Tibial nerve (tissue), 4 donors: ENCODE data around the gene FOSL2.

Experiments
- EP300 ChIP-seq, 2 donors: sonication (generic); formaldehyde crosslinking; IDR thresholded peaks; one replicate each; pipeline ENCODE4 v1.6.1; 2017; ENCODE audit warnings: antibody characterized with exemption in 2 of 2, mild to moderate bottlenecking in 1 of 2
- POLR2A ChIP-seq, 2 donors: fragments of 450-650 bp; IDR thresholded peaks; one replicate each; pipeline ENCODE4 v1.6.1; 2017; ENCODE audit warnings: antibody characterized with exemption in 2 of 2, mild to moderate bottlenecking in 2 of 2, moderate library complexity in 2 of 2
- TF ChIP-seq, protein P1 (sequence below), 5 experiments: fragments of 200-600 bp in 3 of 5; fragments of 450-650 bp in 2 of 5; sonication (generic) in 3 of 5; IDR thresholded peaks; one replicate each; pipeline ENCODE4 v1.5.1; 2016 to 2019; ENCODE audit warnings: antibody characterized with exemption in 5 of 5, mild to moderate bottlenecking in 3 of 5, moderate library complexity in 2 of 5

DNA sequence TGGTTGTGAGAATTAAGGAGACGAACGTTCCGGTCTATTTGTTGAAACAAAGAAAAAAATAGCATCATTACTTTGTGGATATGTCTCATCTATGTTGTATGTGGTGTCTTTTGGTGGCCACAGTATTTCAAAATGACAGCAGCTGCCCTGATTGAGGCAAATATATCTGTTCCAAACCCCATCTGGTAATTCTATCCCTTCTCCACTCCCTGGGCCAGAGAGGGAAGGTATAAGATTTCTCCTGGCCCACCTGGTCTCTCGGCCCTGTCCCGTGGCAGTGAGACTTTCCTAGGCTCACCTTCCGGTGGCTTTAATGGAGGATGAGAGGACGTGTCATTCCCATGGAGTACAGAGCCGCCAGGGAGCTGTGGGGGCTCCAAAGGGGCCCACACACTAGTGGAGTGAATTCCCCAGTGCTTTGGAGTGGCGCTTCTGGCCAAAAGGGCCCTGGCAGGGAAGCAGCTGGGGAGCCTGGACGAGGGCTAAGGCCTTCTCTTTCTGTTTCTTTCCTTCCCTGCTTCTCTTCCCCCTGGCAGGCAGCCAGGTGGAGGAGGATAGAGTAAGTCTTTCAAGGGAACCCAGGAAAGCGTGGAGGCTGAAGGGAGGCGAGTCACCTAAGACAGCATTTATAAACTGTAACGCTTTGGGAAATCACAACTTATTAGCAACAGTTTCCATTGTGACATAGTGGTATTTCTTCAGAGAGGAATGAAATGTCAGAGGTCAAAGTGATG, 5.6 kb downstream of the FOSL2 start:
- TF ChIP-seq, protein P1, sequence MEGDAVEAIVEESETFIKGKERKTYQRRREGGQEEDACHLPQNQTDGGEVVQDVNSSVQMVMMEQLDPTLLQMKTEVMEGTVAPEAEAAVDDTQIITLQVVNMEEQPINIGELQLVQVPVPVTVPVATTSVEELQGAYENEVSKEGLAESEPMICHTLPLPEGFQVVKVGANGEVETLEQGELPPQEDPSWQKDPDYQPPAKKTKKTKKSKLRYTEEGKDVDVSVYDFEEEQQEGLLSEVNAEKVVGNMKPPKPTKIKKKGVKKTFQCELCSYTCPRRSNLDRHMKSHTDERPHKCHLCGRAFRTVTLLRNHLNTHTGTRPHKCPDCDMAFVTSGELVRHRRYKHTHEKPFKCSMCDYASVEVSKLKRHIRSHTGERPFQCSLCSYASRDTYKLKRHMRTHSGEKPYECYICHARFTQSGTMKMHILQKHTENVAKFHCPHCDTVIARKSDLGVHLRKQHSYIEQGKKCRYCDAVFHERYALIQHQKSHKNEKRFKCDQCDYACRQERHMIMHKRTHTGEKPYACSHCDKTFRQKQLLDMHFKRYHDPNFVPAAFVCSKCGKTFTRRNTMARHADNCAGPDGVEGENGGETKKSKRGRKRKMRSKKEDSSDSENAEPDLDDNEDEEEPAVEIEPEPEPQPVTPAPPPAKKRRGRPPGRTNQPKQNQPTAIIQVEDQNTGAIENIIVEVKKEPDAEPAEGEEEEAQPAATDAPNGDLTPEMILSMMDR (IDR thresholded peaks at IDR 0.05), result no peak
- TF ChIP-seq POLR2A (IDR thresholded peaks at IDR 0.05) (peak; percentile 2 to 26), EP300 (IDR thresholded peaks at IDR 0.05) (peak in 1 of 2 donors; percentile 75)
